SH-SY5Y (cell line): ENCODE results near the gene NFKBIE.

Source experiments
- GATA2 ChIP-seq: IDR thresholded peaks from 2 replicates; pipeline ENCODE4 v1.6.1; 2011; ENCODE audit warnings: mild to moderate bottlenecking, low read depth, low read length
- GATA3 ChIP-seq: IDR thresholded peaks from 2 replicates; pipeline ENCODE4 v1.6.1; 2011; ENCODE audit warnings: low read depth, mild to moderate bottlenecking, low read length, moderate library complexity

The NFKBIE gene

DNA sequence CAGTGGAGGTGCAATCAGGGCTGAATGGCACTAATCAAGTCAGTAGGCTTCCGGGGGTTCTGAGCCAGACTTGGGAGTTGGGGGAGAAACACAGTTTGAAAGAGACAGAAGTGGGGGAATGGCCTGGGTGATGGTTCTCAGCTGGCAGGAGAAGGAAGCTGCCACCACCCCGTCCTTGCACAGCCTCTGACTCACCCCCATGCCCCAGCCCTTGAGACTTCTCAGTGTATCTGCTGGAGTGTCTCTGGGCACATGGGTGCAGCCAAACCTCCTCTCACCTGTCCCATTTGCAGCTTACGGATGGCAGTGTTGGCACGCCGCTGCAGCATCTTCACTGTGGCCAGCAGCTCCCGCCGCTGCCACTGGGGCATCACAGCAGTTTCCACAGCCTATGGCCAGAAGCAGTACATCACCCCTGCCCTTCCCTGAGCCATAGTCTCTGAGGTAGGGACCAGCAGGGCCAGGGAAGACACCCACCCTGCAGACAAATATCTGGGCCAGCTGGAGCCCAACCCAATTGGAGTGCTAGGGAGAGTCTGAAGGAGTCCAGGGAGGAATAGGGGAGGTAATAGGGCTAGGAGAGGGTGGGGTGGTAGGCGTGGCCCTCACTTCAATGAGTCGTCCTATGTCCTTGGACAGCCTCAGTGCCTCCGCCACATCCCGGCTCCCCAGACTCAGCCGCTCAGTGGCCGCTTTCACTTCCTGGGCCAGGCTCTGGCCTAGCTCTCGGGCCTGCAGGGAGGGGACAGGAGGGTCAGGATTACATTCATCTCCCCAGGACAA is 36.6 kb upstream of the NFKBIE start:
- no peak for TF ChIP-seq GATA2
- TF ChIP-seq GATA3 = no peak

DNA sequence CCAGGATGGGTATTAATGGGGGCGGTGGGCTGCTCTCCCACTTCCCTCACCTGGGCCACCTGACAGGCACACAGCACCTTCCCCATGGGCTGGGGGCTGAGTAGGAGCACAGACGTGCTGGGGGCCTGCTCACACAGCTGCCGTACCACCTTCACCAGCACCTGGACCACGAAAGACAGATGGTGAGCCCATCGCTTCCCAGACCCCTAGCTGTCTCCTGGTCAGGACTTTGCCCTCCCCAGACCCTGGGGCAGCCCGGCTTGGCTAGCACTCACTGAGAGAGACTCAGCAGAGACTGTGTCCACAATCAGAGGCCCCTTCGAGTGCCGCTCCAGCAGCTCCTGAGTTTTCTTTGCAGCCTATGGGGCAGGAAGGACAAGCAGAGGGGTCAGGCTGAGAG is 35.8 kb upstream of the NFKBIE start:
- no peak for TF ChIP-seq GATA3
- TF ChIP-seq GATA2 = no peak

DNA sequence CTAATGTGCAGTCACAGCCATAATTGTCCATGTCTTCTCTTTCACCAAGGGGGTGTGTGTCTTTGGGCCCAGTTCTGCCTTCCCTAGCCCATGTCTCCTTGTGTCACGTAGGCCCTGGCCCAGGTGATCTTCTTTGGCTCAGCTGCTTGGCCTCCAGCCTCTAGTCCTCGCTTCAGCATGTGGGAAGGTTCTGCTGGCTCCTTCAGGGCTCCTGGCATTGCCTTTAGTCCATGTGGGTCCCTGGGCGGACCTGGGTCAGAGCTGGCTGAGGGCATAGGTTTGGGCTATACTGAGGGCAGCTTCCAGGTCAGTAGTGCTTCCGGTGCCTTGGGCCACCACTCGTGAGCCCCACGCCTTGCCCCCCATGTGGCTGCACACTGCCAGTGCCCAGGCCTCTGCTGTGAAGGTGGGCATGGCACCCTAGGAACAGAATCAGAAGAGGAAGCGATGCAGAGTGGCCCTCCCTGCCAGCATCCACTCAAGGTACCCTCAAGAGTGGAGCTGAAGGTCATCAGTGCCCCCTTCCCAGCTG is 35.0 kb upstream of the NFKBIE start:
- TF ChIP-seq GATA2 (no peak), GATA3 (no peak)

DNA sequence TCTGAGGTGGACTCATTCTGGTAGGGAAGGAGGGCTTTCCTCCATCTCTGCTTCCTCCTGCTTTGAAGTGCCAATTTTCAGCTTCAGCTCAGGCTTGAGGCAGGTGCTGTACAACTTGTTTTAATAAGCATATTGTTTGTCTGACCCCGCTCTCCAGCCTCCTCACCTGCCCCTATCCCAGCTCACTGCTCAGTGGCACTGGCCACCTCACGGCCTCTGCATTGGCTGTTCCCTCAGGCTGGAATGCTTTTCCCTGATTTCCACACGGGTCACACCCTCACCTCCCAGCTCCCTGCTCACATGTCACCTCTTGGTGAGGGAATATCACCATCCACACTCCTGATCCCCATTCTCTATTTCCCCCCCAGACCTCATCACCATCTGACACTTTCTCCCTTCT is 33.5 kb upstream of the NFKBIE start:
- no peak for TF ChIP-seq GATA2
- no peak for TF ChIP-seq GATA3

DNA sequence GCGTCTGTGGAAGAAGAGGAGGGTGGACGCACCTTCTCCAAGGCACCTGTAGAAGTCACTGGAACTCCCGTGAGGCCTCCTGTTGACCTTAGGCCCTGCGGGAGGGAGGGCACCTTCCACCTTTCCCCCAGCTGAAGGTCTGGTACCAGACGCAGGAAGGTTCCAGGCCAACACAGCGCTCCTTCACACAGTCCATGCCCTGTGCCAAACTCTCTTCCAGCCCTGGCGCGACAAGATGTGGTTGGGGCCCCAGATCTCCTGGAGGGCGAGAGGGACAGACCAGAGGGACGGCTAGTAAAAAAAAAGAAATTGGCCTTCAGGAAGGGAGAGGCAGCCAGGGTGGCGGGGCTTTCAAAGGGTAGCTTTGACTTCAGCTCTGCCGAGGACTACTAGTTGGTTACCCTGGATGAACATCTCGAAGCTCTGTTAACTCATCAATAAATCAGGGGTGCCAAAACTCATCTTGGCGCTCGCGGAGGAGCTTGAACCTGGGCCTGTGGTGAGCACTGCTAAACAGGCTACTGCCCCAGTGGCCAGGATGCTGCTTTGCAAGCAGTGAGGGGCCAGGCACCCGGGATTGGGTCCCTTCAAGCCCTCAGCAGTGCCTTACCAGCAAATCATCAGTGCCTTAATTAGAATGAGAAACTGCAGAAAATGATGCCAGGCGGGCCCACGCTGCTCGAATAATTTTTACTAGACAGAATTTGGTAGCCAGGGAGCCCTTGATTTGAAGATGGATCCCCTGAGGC is 32.9 kb upstream of the NFKBIE start:
- TF ChIP-seq GATA2 (no peak), GATA3 (no peak)

DNA sequence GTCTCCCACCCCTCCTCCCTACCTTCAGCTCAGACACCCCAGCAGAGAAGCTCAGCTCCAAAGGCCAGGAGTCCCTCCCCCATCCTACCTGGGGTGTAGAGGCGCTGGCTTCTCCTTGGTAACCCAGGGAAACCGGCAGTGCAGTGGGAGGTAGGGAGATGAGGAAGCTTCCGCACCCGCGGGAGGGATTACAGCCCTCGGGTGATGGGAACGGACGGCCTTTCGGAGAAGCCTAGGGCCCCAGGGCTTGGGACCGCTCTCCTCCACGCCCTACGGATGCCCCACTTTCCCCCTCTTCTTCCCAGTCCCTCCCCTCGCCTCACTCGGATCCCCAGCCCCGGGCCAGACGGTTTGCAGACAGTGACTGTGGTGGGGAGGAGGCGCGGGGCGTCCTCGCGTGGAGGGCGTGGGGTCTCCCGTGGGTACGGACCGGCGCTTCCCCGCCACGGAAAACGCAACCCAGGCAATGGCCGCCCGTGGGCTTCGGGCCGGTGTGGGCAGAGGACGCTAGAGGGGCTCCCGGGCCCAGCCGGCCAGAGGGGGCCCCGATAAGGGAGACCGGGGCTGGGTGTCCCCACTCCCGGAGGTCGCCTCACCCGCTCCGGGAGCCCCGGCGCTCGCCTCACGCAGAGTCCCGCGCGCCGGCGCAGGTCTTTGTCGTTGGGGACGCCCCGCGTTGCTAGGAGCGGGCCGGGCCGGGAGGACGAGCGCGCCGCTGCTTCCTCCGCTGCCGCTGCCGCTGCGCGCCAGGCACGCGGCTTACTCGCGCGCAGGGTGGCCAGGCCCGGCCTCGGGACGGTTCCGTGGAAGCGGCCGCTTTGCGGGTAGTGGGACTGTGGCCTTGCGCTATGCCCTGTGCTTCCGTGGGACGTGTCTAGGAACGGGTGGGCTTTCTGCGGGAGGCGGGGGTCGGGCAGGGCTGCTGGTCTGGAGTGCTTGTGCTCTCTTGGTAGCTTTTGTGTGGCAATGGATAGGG is 32.0 kb upstream of the NFKBIE start:
- TF ChIP-seq GATA3 (no peak), GATA2 (no peak)

DNA sequence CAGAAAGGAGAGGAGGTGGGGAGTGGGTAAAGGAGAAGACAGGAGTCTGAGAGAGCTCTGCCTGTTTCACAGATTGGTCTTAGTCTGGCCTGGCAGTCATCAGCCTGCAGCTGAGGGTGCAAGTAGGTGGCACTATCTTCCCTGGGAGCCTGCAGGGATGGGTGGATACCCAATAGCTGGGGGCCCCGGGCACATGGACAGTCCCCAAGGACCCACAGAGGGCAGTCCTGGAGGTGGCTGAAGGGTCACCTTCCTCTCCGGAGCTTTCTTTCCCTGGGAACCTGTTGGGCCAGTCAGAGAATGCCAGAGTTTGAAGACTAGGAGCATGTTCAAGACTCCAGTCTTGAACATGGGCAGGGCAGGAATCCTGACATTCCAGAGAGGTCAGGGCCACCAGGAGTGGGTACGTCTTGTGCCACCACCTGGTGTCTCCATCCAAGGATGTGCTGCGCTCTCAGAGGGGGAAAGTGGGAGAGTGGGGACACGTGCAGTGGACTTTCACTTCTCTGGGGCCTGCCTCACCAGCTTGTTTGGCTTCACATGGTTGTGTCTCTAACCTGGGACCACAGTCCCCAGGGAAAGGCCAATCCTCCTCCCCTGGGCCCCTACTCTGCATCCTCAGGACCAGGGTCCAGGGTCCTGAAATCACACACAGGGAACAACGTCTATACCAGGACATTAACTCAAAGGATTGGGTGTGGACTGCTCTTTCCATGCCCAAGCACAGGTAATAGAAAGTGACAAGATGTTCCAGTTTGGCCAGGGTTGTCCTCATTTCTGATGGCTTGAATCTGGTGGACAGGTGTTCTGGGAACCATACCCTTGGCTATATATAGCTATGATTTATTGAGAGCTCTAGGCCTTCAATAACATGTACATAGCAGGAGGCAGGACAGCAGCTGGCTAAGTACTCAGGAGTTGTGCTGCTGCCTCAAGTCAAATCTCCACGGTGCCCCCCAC is 29.8 kb upstream of the NFKBIE start:
- TF ChIP-seq GATA3 (no peak), GATA2 (no peak)

DNA sequence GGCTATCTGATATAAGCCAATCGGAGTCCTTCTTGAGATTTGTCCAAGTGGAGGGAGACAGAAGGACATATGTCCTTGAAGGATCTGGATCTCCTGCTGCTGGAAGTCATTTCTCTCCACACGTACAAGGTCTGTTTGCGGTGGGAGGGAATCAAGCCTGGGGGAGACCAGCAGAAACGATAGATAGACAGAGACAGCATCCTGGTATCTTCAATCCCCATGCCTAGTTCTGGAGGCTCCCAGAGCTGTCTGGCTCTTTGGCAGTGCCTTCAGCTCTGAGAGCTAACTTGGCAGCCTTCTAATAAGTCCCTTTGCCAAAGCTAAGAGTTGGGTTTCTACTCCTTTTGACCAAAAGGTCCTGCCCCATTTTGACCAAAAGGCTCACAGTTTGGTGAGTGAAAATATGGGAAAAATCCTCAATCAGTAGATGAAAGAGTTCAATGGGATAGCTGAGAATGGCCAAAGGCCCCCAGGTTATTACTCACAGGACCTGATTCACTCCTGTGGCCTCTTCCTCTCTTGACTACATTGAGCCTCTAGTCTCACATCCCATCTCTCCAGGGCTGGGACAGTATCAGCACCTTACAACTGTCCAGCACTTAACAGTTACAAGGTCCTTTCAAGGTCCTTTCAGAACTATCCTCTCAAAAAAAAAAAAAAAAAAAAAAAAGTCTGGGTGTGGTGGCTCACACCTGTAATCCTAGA is 27.5 kb upstream of the NFKBIE start:
- TF ChIP-seq GATA2 (no peak), GATA3 (no peak)

DNA sequence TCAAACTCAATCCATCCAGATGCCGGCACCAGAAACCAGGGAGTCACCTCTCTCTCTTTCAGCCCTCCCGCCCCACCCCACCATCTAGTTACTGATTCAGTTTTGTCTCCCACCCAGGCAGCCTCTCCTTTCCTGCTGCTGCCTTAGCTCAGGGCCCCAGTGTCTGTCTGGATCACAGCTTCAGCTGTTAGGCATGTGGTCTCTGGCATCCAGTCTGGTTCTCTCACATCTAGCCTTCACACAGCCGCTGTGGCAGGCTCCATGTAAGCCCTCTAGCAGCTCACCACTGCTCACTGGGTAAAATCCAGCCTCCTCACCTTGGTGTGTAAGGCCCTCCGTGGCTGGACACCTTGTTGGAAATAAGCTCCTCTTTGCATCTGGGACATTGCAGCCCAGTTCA is 26.5 kb upstream of the NFKBIE start:
- TF ChIP-seq GATA2 = no peak
- TF ChIP-seq GATA3 = no peak

DNA sequence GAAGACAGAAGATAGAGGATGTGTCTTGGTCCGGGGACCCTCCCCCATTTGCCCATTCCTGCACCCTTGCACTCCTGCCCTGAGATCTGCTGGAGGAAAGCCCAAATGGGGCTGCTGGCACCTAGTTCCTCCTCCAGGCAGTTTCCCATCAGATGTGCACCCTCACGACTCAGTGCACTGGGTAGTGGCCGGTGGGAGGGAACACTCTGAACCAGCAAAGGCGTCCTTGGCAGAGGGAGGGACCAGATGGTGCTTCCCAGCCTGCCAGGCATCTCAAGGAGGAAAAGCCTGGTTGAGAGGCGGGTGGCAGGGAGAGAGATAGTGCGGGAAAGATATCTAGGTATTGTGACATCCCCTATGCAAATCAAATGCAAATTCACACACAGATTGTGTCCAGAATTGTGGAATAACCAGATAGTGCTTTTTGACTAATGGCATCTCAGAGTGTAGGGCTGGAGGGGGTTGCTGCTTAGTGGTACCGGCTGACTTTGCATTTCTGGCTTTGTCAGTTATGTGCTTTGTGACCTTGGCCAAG is 24.4 kb upstream of the NFKBIE start:
- no peak for TF ChIP-seq GATA3
- no peak for TF ChIP-seq GATA2

DNA sequence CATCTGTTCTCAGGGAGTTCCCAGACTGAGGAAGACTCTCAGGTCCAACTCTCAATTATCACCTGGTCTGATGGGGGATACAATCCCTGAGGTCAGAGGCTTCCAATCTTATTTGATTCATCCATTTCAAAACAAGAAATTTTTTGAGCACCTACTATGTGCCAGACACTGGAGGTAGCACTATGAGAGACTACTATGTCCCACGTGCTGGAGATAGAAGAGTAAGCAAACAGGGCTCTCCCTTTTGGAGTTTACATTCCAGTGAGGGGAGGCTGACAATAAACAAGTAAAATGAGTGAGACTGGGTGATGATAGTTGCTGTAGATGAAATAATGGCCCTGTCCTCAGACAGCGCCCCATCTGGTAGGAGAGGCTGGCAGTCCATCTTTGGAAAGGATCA is 21.4 kb upstream of the NFKBIE start:
- TF ChIP-seq GATA3 = no peak
- TF ChIP-seq GATA2 = no peak

DNA sequence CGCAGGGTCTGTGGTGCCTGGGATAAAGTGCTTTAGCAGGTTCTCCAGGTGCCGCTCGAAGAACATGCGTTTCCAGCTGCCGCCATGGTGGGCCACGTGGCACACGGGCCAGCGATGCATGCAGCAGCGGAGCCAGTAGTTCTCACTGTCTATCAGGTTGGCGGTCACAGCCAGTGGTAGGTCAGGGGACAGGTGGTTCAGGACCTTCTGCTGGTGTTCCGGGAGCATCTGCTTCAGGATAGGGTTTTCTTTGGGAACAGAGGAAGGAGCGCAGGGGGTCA is 20.9 kb upstream of the NFKBIE start:
- TF ChIP-seq GATA2 (no peak), GATA3 (no peak)
